Stimulated activated CD8-positive, alpha-beta memory T cell treated with anti-CD3 and anti-CD28 coated beads, Interleukin-2, amount 100 ng/mL, for 48 hours (primary cell): ENCODE measurements around the gene ADORA1.

Source experiments
- DNase-seq, 2 donors: peaks; one replicate each; pipeline ENCODE4 v3.0.0-alpha.2; 2020; ENCODE audit warnings: low read depth in 2 of 2

ADORA1 gene

GRCh38 chr1:203121186-203122015 lies 6.1 kb upstream of the ADORA1 start:
- no peak for DNase-seq

GRCh38 chr1:203122159-203122558 lies 5.4 kb upstream of the ADORA1 start:
- no peak for DNase-seq

GRCh38 chr1:203124011-203124410 lies 3.5 kb upstream of the ADORA1 start:
- no peak for DNase-seq

GRCh38 chr1:203124546-203125317 lies 2.8 kb upstream of the ADORA1 start:
- no peak for DNase-seq

- DNase-seq: no peak
These were observed 1.2 kb upstream of the ADORA1 start for GRCh38 chr1:203126151-203126865.

- DNase-seq: no peak
These were observed 460 bp upstream of the ADORA1 start for GRCh38 chr1:203126866-203127665.

- DNase-seq: no peak
These were observed 847 bp downstream of the ADORA1 start for GRCh38 chr1:203128431-203128715.

- no peak for DNase-seq
These were observed 1.4 kb downstream of the ADORA1 start for GRCh38 chr1:203128716-203129500.

- no peak for DNase-seq
These were observed 2.1 kb downstream of the ADORA1 start for GRCh38 chr1:203129501-203130231.

- DNase-seq: no peak
These were observed 2.9 kb downstream of the ADORA1 start for GRCh38 chr1:203130358-203130985.

- DNase-seq: no peak
These were observed 4.1 kb downstream of the ADORA1 start for GRCh38 chr1:203131548-203132200.

GRCh38 chr1:203133970-203134725 lies 6.6 kb downstream of the ADORA1 start:
- DNase-seq: no peak

GRCh38 chr1:203135636-203136305 lies 8.2 kb downstream of the ADORA1 start:
- DNase-seq: no peak

GRCh38 chr1:203136409-203137042 lies 9.0 kb downstream of the ADORA1 start:
- DNase-seq: no peak

- DNase-seq: no peak
These were observed 9.8 kb downstream of the ADORA1 start for GRCh38 chr1:203137324-203137723.

GRCh38 chr1:203138066-203138465 lies 10.5 kb downstream of the ADORA1 start:
- no peak for DNase-seq

GRCh38 chr1:203139976-203140475 lies 12.5 kb downstream of the ADORA1 start:
- no peak for DNase-seq
